WTC11 (cell line): ENCODE measurements around the gene JMJD8. TPM values are rescaled to one million over a fixed set of nuclear protein-coding genes. Genes with fewer than 3 reads are reported as not detected.

ENCODE experiments used
- ATAC-seq: fragments of 200-7000 bp; cut with Tn5 transposase; 2 replicates; pipeline ENCODE4 v1.10.0; 2021; ENCODE audit warnings: mild to moderate bottlenecking, moderate library complexity
- CTCF ChIA-PET: fragments of 300-600 bp; sonication (Branson Sonifier 250); formaldehyde crosslinking; loops from one replicate; lab custom pipeline; 2021; ENCODE audit warnings: antibody characterized with exemption; lab: Charles Lee
- POLR2A ChIA-PET: fragments of 350-600 bp; sonication (Branson Sonifier 250); formaldehyde crosslinking; loops from one replicate; lab custom pipeline; 2021; ENCODE audit warnings: antibody characterized with exemption; lab: Charles Lee
- DNase-seq: peaks from one replicate; pipeline ENCODE4 v3.0.0; 2021; ENCODE audit warnings: low spot score
- H3K27ac Mint-ChIP-seq: 2 replicates; pipeline ENCODE4 v1.8.0; 2021; ENCODE audit warnings: mixed read lengths
- H3K27me3 Mint-ChIP-seq: 2 replicates; pipeline ENCODE4 v1.8.0; 2021; ENCODE audit warnings: low read depth, mild to moderate bottlenecking, moderate library complexity, mixed read lengths
- H3K36me3 Mint-ChIP-seq: 2 replicates; pipeline ENCODE4 v1.8.0; 2021; ENCODE audit warnings: mixed read lengths
- H3K4me1 Mint-ChIP-seq: 2 replicates; pipeline ENCODE4 v1.8.0; 2022; ENCODE audit warnings: mixed read lengths
- H3K4me3 Mint-ChIP-seq: 2 replicates; pipeline ENCODE4 v1.8.0; 2021; ENCODE audit warnings: mild to moderate bottlenecking, moderate library complexity, mixed read lengths
- H3K9me3 Mint-ChIP-seq: 2 replicates; pipeline ENCODE4 v1.8.0; 2021; ENCODE audit warnings: mixed read lengths
- CREB1 ChIP-seq: sonication (generic); formaldehyde crosslinking; IDR thresholded peaks from 2 replicates; pipeline ENCODE4 v1.8.0; 2023; ENCODE audit warnings: mild to moderate bottlenecking, missing genetic modification reagents
- EMX1 ChIP-seq: fragments of 250-450 bp; sonication (Bioruptor Pico); IDR thresholded peaks from 2 replicates; pipeline ENCODE4 v1.8.0; 2021; ENCODE audit warnings: mild to moderate bottlenecking
- JAZF1 ChIP-seq: fragments of 250-450 bp; sonication (Bioruptor Pico); IDR thresholded peaks from 2 replicates; pipeline ENCODE4 v1.9.0; 2021; ENCODE audit warnings: moderate library complexity, mild to moderate bottlenecking, inconsistent platforms
- KAT7 ChIP-seq: sonication (generic); formaldehyde crosslinking; IDR thresholded peaks from 2 replicates; pipeline ENCODE4 v1.8.1; 2023; ENCODE audit warnings: missing genetic modification reagents, mild to moderate bottlenecking, borderline replicate concordance
- MYBL2 ChIP-seq: sonication (generic); formaldehyde crosslinking; IDR thresholded peaks from 2 replicates; pipeline ENCODE4 v1.8.1; 2023; ENCODE audit warnings: mild to moderate bottlenecking, moderate library complexity, missing genetic modification reagents
- NFYB ChIP-seq: sonication (generic); formaldehyde crosslinking; conservative IDR thresholded peaks from 2 replicates; pipeline ENCODE4 v1.8.0; 2022; ENCODE audit warnings: low read depth, missing genetic modification reagents
- NR3C1 ChIP-seq: sonication (generic); formaldehyde crosslinking; conservative IDR thresholded peaks from 2 replicates; pipeline ENCODE4 v1.8.1; 2023; ENCODE audit warnings: low read depth, mild to moderate bottlenecking, missing genetic modification reagents
- OVOL2 ChIP-seq: fragments of 250-450 bp; sonication (Bioruptor Pico); IDR thresholded peaks from 2 replicates; pipeline ENCODE4 v1.9.0; 2021; ENCODE audit warnings: mild to moderate bottlenecking, borderline replicate concordance
- ZBTB21 ChIP-seq: sonication (generic); formaldehyde crosslinking; IDR thresholded peaks from 2 replicates; pipeline ENCODE4 v1.8.1; 2023; ENCODE audit warnings: mild to moderate bottlenecking, missing genetic modification reagents, borderline replicate concordance
- ZNF263 ChIP-seq: sonication (generic); formaldehyde crosslinking; IDR thresholded peaks from 2 replicates; pipeline ENCODE4 v1.8.1; 2022; ENCODE audit warnings: low read depth, mild to moderate bottlenecking, moderate library complexity, missing genetic modification reagents
- total RNA-seq: library from RNA; stranded (reverse); gene quantifications from 3 replicates; pipeline ENCODE4 v1.2.3, GENCODE V29; 2021
- TF ChIP-seq, protein P1 (sequence below): sonication (generic); formaldehyde crosslinking; IDR thresholded peaks from 2 replicates; pipeline ENCODE4 v1.8.1; 2022; ENCODE audit warnings: low read depth, mild to moderate bottlenecking, moderate library complexity, missing genetic modification reagents, borderline replicate concordance
- TF ChIP-seq, protein P2 (sequence below): fragments of 200-600 bp; IDR thresholded peaks from 2 replicates; pipeline ENCODE4 v1.8.0; 2022; ENCODE audit warnings: antibody characterized with exemption
- TF ChIP-seq, protein P3 (sequence below): sonication (generic); formaldehyde crosslinking; IDR thresholded peaks from 2 replicates; pipeline ENCODE4 v1.8.1; 2023; ENCODE audit warnings: mild to moderate bottlenecking, missing genetic modification reagents, moderate library complexity
- TF ChIP-seq, protein P4 (sequence below): sonication (generic); formaldehyde crosslinking; IDR thresholded peaks from 2 replicates; pipeline ENCODE4 v1.8.1; 2023; ENCODE audit warnings: mild to moderate bottlenecking, missing genetic modification reagents
- TF ChIP-seq, protein P5 (sequence below): sonication (generic); formaldehyde crosslinking; IDR thresholded peaks from 2 replicates; pipeline ENCODE4 v1.8.0; 2022; ENCODE audit warnings: mild to moderate bottlenecking, missing genetic modification reagents
- TF ChIP-seq, protein P6 (sequence below): fragments of 250-450 bp; sonication (Bioruptor Pico); IDR thresholded peaks from 2 replicates; pipeline ENCODE4 v2.1.2; 2022; ENCODE audit warnings: mild to moderate bottlenecking, moderate library complexity

The JMJD8 gene
- total RNA-seq, 1 experiment from 2014 or later: 61.2 TPM

DNA sequence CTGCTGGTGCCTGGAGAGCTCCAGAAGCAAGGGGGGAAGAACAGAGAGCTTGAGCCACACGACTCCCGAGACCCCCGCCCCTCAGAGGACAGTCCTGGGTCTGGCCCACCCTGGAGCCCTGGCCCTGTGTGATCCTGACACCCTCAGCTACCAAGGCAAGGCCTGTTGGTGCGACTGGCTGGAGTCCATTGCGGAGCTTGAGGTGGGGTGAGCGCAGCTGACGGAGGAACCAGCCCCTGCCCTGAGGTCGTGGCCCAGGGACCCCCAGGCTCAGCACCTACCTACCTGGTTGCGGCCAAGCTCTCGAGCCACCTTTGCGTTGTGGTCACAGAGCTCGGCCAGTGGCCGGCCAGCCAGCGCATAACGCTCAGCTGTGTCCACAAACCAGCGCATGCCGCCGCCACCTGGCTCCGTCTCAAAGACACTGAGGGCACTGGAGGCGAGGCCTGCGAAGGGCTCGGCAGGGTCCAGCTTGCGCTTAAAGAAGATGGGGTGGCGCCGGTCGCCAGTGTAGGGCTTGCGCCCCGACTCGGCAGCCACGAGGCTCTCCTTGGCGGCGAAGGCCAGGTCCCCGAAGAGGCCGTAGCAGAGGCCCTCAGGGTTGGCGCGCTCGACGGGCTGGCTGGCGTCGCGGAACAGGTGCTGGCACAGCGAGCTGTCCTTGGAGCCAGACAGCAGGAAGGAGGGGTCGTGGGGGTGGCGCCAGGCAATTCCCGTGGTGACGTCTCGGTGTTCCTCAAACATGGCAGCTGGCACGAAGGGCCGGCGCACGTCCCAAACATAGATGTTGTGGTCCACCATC, 2.5 kb upstream of the JMJD8 start (continued):
- TF ChIP-seq, protein P1, sequence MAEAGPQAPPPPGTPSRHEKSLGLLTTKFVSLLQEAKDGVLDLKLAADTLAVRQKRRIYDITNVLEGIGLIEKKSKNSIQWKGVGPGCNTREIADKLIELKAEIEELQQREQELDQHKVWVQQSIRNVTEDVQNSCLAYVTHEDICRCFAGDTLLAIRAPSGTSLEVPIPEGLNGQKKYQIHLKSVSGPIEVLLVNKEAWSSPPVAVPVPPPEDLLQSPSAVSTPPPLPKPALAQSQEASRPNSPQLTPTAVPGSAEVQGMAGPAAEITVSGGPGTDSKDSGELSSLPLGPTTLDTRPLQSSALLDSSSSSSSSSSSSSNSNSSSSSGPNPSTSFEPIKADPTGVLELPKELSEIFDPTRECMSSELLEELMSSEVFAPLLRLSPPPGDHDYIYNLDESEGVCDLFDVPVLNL (CRISPR knock-in tag): no peak
- TF ChIP-seq ZBTB21: no peak

DNA sequence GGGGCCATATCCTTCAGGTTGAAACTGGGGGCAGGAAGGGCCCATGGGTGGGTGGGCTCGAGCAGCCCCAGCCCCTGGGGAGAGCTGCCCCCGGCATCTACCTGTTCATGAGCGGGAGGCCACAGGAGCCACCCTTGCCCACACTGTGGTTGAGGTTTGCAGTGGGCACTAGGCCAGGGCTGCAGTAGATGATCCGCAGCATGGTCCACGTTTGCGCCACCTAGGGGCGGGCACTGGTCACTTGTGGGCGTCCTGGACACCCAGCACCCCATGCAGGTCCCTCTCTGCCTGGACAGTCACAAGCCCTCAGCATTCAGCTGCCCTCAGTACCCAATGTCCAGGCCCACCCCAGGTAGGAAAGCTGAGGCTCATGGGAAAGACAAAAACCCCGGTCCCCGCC, 1.8 kb upstream of the JMJD8 start:
- Mint-ChIP-seq H3K4me1 (peaks cover 20% of the 10 kb centered on the region), H3K9me3 (no peaks in the 10 kb centered on the region), H3K27ac (peak overlapping the region; percentile 65), H3K36me3 (peaks cover 24% of the 10 kb centered on the region), H3K27me3 (peaks cover 5% of the 10 kb centered on the region; the same call in 1 of the 2 replicates), H3K4me3 (peak overlapping the region; percentile 39)
- peak; percentile 70 for DNase-seq
- TF ChIP-seq, protein P2, sequence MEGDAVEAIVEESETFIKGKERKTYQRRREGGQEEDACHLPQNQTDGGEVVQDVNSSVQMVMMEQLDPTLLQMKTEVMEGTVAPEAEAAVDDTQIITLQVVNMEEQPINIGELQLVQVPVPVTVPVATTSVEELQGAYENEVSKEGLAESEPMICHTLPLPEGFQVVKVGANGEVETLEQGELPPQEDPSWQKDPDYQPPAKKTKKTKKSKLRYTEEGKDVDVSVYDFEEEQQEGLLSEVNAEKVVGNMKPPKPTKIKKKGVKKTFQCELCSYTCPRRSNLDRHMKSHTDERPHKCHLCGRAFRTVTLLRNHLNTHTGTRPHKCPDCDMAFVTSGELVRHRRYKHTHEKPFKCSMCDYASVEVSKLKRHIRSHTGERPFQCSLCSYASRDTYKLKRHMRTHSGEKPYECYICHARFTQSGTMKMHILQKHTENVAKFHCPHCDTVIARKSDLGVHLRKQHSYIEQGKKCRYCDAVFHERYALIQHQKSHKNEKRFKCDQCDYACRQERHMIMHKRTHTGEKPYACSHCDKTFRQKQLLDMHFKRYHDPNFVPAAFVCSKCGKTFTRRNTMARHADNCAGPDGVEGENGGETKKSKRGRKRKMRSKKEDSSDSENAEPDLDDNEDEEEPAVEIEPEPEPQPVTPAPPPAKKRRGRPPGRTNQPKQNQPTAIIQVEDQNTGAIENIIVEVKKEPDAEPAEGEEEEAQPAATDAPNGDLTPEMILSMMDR: peak; percentile 60
- TF ChIP-seq JAZF1 (CRISPR knock-in tag): no peak
- ChIA-PET POLR2A (no interaction called here), CTCF (interaction anchor here (0.7 to 1.7 kb wide), 13 partner anchors 9 to 169 kb away, joined by 3 to 12 read pairs (median 4); partner anchors contain the start of genes CHTF18, RHBDL1, RHOT2 and RPUSD1)
- ATAC-seq: peak; percentile 6; the same call in 1 of the 2 replicates

DNA sequence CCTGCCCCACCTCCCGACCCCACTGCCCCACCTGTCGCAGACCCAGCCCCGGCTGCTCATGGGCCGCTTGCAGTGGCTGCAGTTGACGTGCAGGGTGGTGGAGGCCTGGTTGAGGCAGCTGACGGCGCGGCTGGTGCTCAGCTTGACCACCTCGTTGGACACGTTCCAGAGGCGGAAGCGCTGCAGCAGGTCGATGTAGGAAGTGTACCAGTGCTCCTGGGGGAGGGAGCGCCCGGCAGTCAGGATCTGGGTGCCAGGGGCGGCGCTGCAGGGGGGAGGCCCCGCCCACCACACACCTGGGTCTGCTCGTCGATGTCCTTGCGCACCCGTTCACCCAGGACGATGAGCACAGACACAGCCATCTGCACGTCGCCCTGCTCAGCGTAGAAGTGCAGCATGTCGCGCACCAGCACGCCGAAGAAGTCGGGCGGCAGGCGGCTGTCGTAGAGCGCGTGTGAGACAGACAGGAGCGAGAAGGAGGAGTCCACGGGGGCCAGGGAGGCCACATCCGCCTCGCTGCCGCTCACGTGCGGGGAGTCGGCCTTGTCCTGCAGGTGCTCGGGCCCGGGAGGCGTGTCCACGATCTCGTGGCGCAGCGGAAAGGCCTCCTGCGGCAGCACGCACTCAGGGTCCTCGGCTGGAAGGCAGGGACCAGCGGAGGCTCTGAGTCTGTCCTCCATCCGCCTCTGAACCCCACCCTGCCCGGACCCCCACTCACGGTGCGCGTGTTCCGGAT, 995 bp upstream of the JMJD8 start:
- Mint-ChIP-seq H3K4me3 (no peak overlapping the region), H3K4me1 (peaks cover 20% of the 10 kb centered on the region), H3K27ac (no peak overlapping the region), H3K9me3 (no peaks in the 10 kb centered on the region), H3K36me3 (peaks cover 25% of the 10 kb centered on the region), H3K27me3 (no peaks in the 10 kb centered on the region)
- no peak for DNase-seq
- no peak for TF ChIP-seq KAT7 (CRISPR knock-in tag)
- TF ChIP-seq, protein P1 (CRISPR knock-in tag): no peak
- TF ChIP-seq ZNF263 (CRISPR knock-in tag): no peak
- no peak for TF ChIP-seq NR3C1 (CRISPR knock-in tag)
- TF ChIP-seq, protein P3, sequence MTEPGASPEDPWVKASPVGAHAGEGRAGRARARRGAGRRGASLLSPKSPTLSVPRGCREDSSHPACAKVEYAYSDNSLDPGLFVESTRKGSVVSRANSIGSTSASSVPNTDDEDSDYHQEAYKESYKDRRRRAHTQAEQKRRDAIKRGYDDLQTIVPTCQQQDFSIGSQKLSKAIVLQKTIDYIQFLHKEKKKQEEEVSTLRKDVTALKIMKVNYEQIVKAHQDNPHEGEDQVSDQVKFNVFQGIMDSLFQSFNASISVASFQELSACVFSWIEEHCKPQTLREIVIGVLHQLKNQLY: no peak
- no peak for TF ChIP-seq NFYB
- no peak for TF ChIP-seq CREB1 (CRISPR knock-in tag)
- CTCF ChIA-PET: interaction anchor here (0.6 to 1.7 kb wide), 5 partner anchors 10 to 110 kb away, joined by 3 to 8 read pairs (median 3); partner anchors contain the start of gene RHBDL1
- POLR2A ChIA-PET: interaction anchor here (1.6 kb wide), 1 partner anchor 10 kb away, joined by 6 read pairs; no protein-coding TSS in a partner anchor
- no peak for ATAC-seq

DNA sequence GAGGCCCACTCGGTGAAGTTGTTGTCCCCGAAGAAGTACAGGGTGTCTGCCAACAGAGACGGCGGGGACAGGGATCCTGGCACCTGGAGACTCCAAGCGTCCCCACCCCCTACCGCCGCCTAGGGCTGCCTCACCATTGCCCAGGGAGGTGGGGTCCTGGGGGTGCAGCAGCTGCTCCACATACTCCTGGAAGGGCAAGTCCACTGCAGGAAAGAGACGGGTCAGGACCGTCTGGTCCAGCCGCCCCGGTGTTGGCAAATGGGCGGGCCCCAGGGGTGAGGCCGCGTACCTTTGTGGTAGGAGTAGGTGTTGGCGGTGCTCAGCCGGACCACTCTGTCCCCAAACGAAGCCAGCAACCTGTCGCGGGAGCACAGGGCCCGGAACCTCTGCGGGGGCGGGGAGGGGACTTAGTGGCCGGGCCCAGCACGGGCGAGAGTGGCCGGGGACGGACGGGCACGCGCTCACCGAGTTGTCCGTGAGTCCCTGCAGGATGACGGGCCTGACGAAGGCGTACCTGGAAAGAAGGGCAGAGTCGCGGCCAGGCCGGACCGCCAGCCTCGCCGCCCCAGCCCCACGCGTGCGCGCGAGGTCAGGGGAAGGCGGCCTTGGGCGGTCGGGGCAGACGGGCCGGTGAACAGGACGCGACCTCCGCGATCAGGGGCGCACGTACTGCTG, 601 bp downstream of the JMJD8 start:
- ChIA-PET CTCF (interaction anchor here (0.9 to 1.7 kb wide), 6 partner anchors 12 to 58 kb away, joined by 3 to 5 read pairs (median 3); partner anchors contain the start of genes ANTKMT, CIAO3 and RHOT2), POLR2A (interaction anchor here (1.1 to 1.6 kb wide), 2 partner anchors 10 to 12 kb away, joined by 4 to 6 read pairs; no protein-coding TSS in a partner anchor)
- DNase-seq (no peak), ATAC-seq (no peak)
- H3K27me3 Mint-ChIP-seq: no peaks in the 10 kb centered on the region
- H3K4me3 Mint-ChIP-seq: peak overlapping the region; percentile 76
- H3K36me3 Mint-ChIP-seq: peaks cover 25% of the 10 kb centered on the region
- peaks cover 19% of the 10 kb centered on the region for H3K4me1 Mint-ChIP-seq
- H3K9me3 Mint-ChIP-seq: no peaks in the 10 kb centered on the region
- H3K27ac Mint-ChIP-seq: no peak overlapping the region; the same call in 1 of the 2 replicates
- TF ChIP-seq, protein P4, sequence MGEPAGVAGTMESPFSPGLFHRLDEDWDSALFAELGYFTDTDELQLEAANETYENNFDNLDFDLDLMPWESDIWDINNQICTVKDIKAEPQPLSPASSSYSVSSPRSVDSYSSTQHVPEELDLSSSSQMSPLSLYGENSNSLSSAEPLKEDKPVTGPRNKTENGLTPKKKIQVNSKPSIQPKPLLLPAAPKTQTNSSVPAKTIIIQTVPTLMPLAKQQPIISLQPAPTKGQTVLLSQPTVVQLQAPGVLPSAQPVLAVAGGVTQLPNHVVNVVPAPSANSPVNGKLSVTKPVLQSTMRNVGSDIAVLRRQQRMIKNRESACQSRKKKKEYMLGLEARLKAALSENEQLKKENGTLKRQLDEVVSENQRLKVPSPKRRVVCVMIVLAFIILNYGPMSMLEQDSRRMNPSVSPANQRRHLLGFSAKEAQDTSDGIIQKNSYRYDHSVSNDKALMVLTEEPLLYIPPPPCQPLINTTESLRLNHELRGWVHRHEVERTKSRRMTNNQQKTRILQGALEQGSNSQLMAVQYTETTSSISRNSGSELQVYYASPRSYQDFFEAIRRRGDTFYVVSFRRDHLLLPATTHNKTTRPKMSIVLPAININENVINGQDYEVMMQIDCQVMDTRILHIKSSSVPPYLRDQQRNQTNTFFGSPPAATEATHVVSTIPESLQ (CRISPR knock-in tag): no peak
- no peak for TF ChIP-seq EMX1 (CRISPR knock-in tag)
- no peak; the same call in 1 of the 2 replicates for TF ChIP-seq OVOL2 (CRISPR knock-in tag)
- no peak for TF ChIP-seq JAZF1 (CRISPR knock-in tag)
- TF ChIP-seq, protein P5, sequence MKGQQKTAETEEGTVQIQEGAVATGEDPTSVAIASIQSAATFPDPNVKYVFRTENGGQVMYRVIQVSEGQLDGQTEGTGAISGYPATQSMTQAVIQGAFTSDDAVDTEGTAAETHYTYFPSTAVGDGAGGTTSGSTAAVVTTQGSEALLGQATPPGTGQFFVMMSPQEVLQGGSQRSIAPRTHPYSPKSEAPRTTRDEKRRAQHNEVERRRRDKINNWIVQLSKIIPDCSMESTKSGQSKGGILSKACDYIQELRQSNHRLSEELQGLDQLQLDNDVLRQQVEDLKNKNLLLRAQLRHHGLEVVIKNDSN: no peak
- TF ChIP-seq, protein P6, sequence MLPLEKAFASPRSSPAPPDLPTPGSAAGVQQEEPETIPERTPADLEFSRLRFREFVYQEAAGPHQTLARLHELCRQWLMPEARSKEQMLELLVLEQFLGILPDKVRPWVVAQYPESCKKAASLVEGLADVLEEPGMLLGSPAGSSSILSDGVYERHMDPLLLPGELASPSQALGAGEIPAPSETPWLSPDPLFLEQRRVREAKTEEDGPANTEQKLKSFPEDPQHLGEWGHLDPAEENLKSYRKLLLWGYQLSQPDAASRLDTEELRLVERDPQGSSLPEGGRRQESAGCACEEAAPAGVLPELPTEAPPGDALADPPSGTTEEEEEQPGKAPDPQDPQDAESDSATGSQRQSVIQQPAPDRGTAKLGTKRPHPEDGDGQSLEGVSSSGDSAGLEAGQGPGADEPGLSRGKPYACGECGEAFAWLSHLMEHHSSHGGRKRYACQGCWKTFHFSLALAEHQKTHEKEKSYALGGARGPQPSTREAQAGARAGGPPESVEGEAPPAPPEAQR: no peak
- 0 out of 2 replicates have a peak, but pooled peaks have one; percentile 13 for TF ChIP-seq MYBL2 (CRISPR knock-in tag)
